ENCODE measurements around the gene EIF4EBP2.

Gene EIF4EBP2

GRCh38 chr10:70425096-70425495, 21.2 kb downstream of the EIF4EBP2 start:
- in situ Hi-C loops (cut with MboI; ENCODE audit: low pct_unique_long_range_greater_than_20kb, low sequenced_read_pairs) = no loop called here
- no peak for DNase-seq

- in situ Hi-C loops (cut with MboI; ENCODE audit: low pct_unique_long_range_greater_than_20kb, low sequenced_read_pairs) = no loop called here
- no peak for DNase-seq
Measured at GRCh38 chr10:70426823-70427222, 22.9 kb downstream of the EIF4EBP2 start.

GRCh38 chr10:70430493-70431445, 26.8 kb downstream of the EIF4EBP2 start:
- no peak for DNase-seq
- in situ Hi-C loops (cut with MboI; ENCODE audit: low pct_unique_long_range_greater_than_20kb, low sequenced_read_pairs) = no loop called here

GRCh38 chr10:70432101-70432500, 28.2 kb downstream of the EIF4EBP2 start:
- in situ Hi-C loops (cut with MboI; ENCODE audit: low pct_unique_long_range_greater_than_20kb, low sequenced_read_pairs) = no loop called here
- no peak for DNase-seq

- in situ Hi-C loops (cut with MboI; ENCODE audit: low pct_unique_long_range_greater_than_20kb, low sequenced_read_pairs) = no loop called here
- DNase-seq = no peak
Measured at GRCh38 chr10:70432561-70433263, 28.8 kb downstream of the EIF4EBP2 start.

GRCh38 chr10:70433581-70434280, 29.8 kb downstream of the EIF4EBP2 start:
- DNase-seq = no peak
- in situ Hi-C loops (cut with MboI; ENCODE audit: low pct_unique_long_range_greater_than_20kb, low sequenced_read_pairs) = no loop called here

- in situ Hi-C loops (cut with MboI; ENCODE audit: low pct_unique_long_range_greater_than_20kb, low sequenced_read_pairs) = no loop called here
- no peak for DNase-seq
Measured at GRCh38 chr10:70435241-70436085, 31.5 kb downstream of the EIF4EBP2 start.

DNA sequence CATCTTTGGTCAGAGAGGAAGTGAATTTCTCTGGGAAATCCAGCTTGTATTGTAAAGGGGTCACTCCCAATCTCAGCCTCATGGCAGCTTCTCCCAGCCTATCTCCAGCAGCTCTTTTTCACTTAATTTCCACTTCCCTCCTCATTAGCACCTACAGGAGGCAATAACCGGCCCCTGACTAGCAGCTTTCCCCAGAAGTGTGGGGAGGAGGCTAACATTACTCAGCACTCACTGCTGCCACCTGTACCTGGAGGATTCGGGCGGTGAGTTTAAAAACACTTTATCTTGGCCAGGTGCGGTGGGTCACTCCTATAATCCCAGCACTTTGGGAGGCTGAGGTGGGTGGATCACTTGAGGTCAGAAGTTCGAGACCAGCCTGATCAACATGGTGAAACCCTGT, 33.8 kb downstream of the EIF4EBP2 start:
- in situ Hi-C loops (cut with MboI; ENCODE audit: low pct_unique_long_range_greater_than_20kb, low sequenced_read_pairs) = no loop called here
- no peak for DNase-seq

GRCh38 chr10:70440296-70441160, 36.6 kb downstream of the EIF4EBP2 start:
- in situ Hi-C loops (cut with MboI; ENCODE audit: low pct_unique_long_range_greater_than_20kb, low sequenced_read_pairs) = no loop called here
- no peak for DNase-seq

GRCh38 chr10:70441161-70441894, 37.4 kb downstream of the EIF4EBP2 start, which contains the start of gene NODAL:
NODAL (minus strand) TSS chr10:70441681; CDS start chr10:70441667, 14 bp downstream.
- DNase-seq = no peak
- in situ Hi-C loops (cut with MboI; ENCODE audit: low pct_unique_long_range_greater_than_20kb, low sequenced_read_pairs) = no loop called here

- no peak for DNase-seq
- in situ Hi-C loops (cut with MboI; ENCODE audit: low pct_unique_long_range_greater_than_20kb, low sequenced_read_pairs) = no loop called here
Measured at GRCh38 chr10:70441895-70442309, 38.0 kb downstream of the EIF4EBP2 start.

DNA sequence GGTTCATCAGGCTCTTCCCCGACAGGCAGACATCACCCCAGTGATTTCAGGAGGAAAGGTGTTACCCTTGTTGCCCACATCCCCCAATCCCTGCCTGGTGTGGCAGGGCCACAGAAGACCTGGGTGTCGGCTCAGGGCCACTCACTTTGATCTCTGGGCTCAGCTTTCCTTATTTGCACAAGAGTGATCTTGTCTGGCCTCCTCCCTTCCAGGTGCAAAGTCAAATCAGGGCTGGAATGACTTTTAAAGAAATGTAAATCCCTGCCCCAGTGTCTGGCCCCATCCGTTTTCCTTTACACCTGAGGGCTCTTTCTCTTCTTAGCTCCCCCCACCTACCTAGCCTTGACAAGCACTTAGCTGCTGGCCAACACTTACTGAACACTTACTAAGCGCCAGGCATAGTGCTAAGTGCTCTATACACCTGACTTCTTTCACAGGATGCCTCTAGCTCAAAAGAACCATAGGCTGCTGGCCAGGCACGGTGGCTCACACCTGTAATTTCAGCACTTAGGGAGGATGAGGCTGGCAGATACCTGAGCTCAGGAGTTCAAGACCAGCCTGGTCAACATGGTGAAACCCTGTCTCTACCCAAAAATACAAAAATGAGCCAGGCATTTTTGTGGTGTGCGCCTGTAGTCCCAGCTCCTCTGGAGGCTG, 38.5 kb downstream of the EIF4EBP2 start:
- in situ Hi-C loops (cut with MboI; ENCODE audit: low pct_unique_long_range_greater_than_20kb, low sequenced_read_pairs) = no loop called here
- no peak for DNase-seq

DNA sequence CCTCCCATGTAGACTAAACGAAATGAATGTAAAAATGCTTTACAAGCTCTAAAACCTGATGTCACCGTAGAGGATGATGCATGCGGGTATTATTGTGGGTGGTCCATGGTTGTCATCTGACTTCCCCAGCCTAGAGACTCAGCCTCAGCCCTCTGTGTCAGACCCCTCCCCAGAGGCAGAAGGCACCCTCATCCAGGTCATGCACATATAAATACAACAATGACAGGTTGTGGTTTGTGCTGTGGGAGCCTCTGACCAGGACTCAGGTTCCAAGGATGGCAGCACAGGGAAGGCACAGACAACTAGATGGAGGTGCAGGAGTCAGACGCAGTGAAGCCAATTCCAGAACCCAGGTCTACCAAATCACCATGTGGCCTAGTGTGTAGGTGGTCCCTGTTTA, 40.8 kb downstream of the EIF4EBP2 start:
- in situ Hi-C loops (cut with MboI; ENCODE audit: low pct_unique_long_range_greater_than_20kb, low sequenced_read_pairs) = no loop called here
- DNase-seq = no peak

GRCh38 chr10:70445718-70446657, 42.0 kb downstream of the EIF4EBP2 start:
- in situ Hi-C loops (cut with MboI; ENCODE audit: low pct_unique_long_range_greater_than_20kb, low sequenced_read_pairs) = no loop called here
- DNase-seq = no peak

- in situ Hi-C loops (cut with MboI; ENCODE audit: low pct_unique_long_range_greater_than_20kb, low sequenced_read_pairs) = no loop called here
- no peak for DNase-seq
Measured at GRCh38 chr10:70448236-70448635, 44.3 kb downstream of the EIF4EBP2 start.

DNA sequence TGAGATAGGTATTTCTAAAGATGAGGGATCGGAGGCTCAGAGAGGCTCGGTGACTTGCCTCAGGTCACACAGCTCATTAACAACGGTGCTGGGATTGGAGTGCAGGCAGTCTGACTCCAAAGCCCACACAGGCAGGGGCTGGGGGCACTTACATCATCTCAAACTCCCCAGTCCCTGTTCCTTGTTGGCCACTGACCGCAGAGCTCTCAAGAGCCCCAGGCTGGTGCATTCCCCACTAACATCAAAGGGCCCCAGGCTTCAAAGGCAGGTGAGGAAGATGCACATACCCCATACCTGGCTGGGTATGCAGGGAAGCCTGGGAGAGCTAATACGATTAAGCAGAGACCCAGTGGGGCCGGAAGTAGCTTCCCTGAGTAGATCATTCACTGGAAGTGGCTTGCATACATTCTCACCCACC, 51.3 kb downstream of the EIF4EBP2 start:
- DNase-seq = no peak
- in situ Hi-C loops (cut with MboI; ENCODE audit: low pct_unique_long_range_greater_than_20kb, low sequenced_read_pairs) = no loop called here

Data from KBM-7 (cell line).